ENCODE results near the gene C17orf100. TPM values are rescaled to one million over a fixed set of nuclear protein-coding genes. Genes with fewer than 3 reads are reported as not detected.

C17orf100 gene
- polyA plus RNA-seq, 1 donor (not counting 4 experiments of a cell fraction or from before 2014, with no cell fraction given), result 0.49 TPM

DNA sequence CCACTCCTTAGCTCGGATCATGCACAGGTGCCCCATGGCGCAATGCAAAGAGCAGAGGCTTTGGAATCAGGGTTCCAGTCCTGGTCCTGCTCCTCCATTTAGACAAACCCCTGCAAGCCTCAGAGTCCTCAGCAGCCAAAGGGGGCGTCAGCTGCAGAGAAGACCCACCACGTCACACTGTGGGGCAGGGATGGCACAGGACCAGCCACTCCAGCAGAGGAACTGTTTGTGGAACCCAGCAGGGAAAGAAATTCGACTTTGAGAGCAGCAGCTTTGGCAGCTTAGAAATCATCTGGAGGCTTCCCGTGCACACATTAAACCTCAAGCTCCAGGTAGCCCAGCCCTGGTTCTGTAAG is 25.2 kb downstream of the C17orf100 start:
- no peak for FAIRE-seq
- no peak overlapping the region for H3K4me3 ChIP-seq (ENCODE audit: control insufficient read depth in 2 of 3, extremely low read depth in 1 of 3, insufficient read depth in 2 of 3, low read depth in 1 of 3, low read length in 3 of 3)
- H3K9me3 ChIP-seq (ENCODE audit: control insufficient read depth, low read depth, low read length), result no peaks in the 10 kb centered on the region
- no peak overlapping the region for H3K27ac ChIP-seq (ENCODE audit: control insufficient read depth, insufficient read depth, low read length)
- H3K4me1 ChIP-seq (ENCODE audit: control insufficient read depth, extremely low read depth, insufficient read depth, low read length), result peaks cover 16% of the 10 kb centered on the region
- no peak for DNase-seq (ENCODE audit: low read depth, low spot score)
- no peak for TF ChIP-seq EZH2 (IDR thresholded peaks at IDR 0.05; ENCODE audit: low read length)
- TF ChIP-seq, protein P1, sequence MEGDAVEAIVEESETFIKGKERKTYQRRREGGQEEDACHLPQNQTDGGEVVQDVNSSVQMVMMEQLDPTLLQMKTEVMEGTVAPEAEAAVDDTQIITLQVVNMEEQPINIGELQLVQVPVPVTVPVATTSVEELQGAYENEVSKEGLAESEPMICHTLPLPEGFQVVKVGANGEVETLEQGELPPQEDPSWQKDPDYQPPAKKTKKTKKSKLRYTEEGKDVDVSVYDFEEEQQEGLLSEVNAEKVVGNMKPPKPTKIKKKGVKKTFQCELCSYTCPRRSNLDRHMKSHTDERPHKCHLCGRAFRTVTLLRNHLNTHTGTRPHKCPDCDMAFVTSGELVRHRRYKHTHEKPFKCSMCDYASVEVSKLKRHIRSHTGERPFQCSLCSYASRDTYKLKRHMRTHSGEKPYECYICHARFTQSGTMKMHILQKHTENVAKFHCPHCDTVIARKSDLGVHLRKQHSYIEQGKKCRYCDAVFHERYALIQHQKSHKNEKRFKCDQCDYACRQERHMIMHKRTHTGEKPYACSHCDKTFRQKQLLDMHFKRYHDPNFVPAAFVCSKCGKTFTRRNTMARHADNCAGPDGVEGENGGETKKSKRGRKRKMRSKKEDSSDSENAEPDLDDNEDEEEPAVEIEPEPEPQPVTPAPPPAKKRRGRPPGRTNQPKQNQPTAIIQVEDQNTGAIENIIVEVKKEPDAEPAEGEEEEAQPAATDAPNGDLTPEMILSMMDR (optimal IDR thresholded peaks at IDR 0.05 in 1 of 3, IDR thresholded peaks at IDR 0.05 in 1 of 3, conservative IDR thresholded peaks at IDR 0.05 in 1 of 3; ENCODE audit: extremely low read depth in 1 of 3, insufficient read depth in 2 of 3, low read length in 3 of 3), result no peak
- dilution Hi-C loops (cut with MboI; ENCODE audit: extremely low pct_ligation_motif_present, low sequenced_read_pairs), result no loop called here
- H4K20me1 ChIP-seq (ENCODE audit: control insufficient read depth, extremely low read depth, insufficient read depth, low read length), result no peaks in the 10 kb centered on the region
- no peak overlapping the region for H3K9ac ChIP-seq (ENCODE audit: control insufficient read depth, extremely low read depth, insufficient read depth, low read length)
- no peaks in the 10 kb centered on the region for H3K79me2 ChIP-seq (ENCODE audit: control insufficient read depth, insufficient read depth, low read length)
- H3K36me3 ChIP-seq (ENCODE audit: control insufficient read depth in 2 of 2, extremely low read depth in 1 of 2, insufficient read depth in 2 of 2, low read length in 2 of 2), result no peaks in the 10 kb centered on the region
- H2AFZ ChIP-seq (ENCODE audit: control insufficient read depth, low read length), result no peak overlapping the region
- no peaks in the 10 kb centered on the region for H3K9me1 ChIP-seq (ENCODE audit: control insufficient read depth, extremely low read depth, insufficient read depth, low read length)
- H3K4me2 ChIP-seq (ENCODE audit: control insufficient read depth, extremely low read depth, insufficient read depth, low read depth, low read length), result no peak overlapping the region
- H3K27me3 ChIP-seq (ENCODE audit: control insufficient read depth, extremely low read depth, insufficient read depth, low read length), result no peaks in the 10 kb centered on the region

DNA sequence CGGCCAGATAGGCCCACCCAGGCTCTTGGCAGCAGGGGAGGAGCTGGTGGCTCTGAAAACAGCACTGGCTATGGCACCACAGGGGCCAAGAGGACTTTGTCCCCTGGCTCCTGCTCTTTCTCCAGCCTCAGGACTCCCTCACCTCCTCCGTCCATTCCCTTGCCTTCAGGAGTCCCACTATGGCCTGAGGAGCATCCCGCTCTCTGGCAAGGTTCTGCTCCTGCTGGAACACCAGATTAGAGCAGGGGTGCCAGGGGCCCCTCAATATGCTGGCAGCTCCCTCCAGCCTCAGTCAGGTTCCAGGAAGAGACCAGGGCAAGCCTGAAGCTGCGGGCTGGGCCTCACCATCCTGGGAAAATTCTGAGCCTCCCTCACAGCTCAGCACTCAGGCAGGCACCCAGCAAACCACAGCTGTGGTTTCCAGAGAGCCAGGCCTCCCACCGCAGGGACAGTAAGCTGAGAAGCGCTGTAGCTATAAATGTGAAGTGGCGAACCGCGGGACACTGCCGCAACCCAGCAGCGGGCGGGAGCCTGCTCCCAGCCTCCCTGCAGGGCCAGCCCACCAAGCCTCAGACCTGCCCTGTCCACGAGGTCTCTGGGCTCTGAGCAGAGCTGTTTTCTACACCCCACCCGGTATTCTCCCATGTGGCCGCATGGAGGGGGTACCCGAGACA is 25.7 kb downstream of the C17orf100 start:
- no peaks in the 10 kb centered on the region for H4K20me1 ChIP-seq (ENCODE audit: control insufficient read depth, extremely low read depth, insufficient read depth, low read length)
- peaks cover 19% of the 10 kb centered on the region for H3K4me1 ChIP-seq (ENCODE audit: control insufficient read depth, extremely low read depth, insufficient read depth, low read length)
- H3K27me3 ChIP-seq (ENCODE audit: control insufficient read depth, extremely low read depth, insufficient read depth, low read length), result no peaks in the 10 kb centered on the region
- H3K27ac ChIP-seq (ENCODE audit: control insufficient read depth, insufficient read depth, low read length), result no peak overlapping the region
- no peak overlapping the region for H3K4me3 ChIP-seq (ENCODE audit: control insufficient read depth in 2 of 3, extremely low read depth in 1 of 3, insufficient read depth in 2 of 3, low read depth in 1 of 3, low read length in 3 of 3)
- no peaks in the 10 kb centered on the region for H3K9me1 ChIP-seq (ENCODE audit: control insufficient read depth, extremely low read depth, insufficient read depth, low read length)
- no peak overlapping the region for H3K4me2 ChIP-seq (ENCODE audit: control insufficient read depth, extremely low read depth, insufficient read depth, low read depth, low read length)
- FAIRE-seq (no peak), DNase-seq (ENCODE audit: low read depth, low spot score) (no peak)
- no peaks in the 10 kb centered on the region for H3K79me2 ChIP-seq (ENCODE audit: control insufficient read depth, insufficient read depth, low read length)
- dilution Hi-C loops (cut with MboI; ENCODE audit: extremely low pct_ligation_motif_present, low sequenced_read_pairs), result no loop called here
- no peak overlapping the region for H3K9ac ChIP-seq (ENCODE audit: control insufficient read depth, extremely low read depth, insufficient read depth, low read length)
- no peaks in the 10 kb centered on the region for H3K9me3 ChIP-seq (ENCODE audit: control insufficient read depth, low read depth, low read length)
- no peak overlapping the region for H2AFZ ChIP-seq (ENCODE audit: control insufficient read depth, low read length)
- TF ChIP-seq EZH2 (IDR thresholded peaks at IDR 0.05; ENCODE audit: low read length), result no peak
- TF ChIP-seq, protein P1 (optimal IDR thresholded peaks at IDR 0.05 in 1 of 3, IDR thresholded peaks at IDR 0.05 in 1 of 3, conservative IDR thresholded peaks at IDR 0.05 in 1 of 3; ENCODE audit: extremely low read depth in 1 of 3, insufficient read depth in 2 of 3, low read length in 3 of 3), result no peak
- no peaks in the 10 kb centered on the region for H3K36me3 ChIP-seq (ENCODE audit: control insufficient read depth in 2 of 2, extremely low read depth in 1 of 2, insufficient read depth in 2 of 2, low read length in 2 of 2)

All from keratinocyte (primary cell).